Stimulated activated CD4-positive, alpha-beta T cell treated with anti-CD3 and anti-CD28 coated beads, Interleukin-1b, Interleukin-23, amount 100 ng/mL, for 24 hours (primary cell): Measurements from ENCODE around the gene THAP4.
A peak's percentile ranks its signal among the peaks of the same experiment; 100 is the strongest.

Experiments
- DNase-seq, 4 experiments: peaks; one replicate each; pipeline ENCODE4 v3.0.0-alpha.2; 2020; ENCODE audit warnings: low read depth in 4 of 4, low spot score in 1 of 4

The THAP4 gene, protein sequence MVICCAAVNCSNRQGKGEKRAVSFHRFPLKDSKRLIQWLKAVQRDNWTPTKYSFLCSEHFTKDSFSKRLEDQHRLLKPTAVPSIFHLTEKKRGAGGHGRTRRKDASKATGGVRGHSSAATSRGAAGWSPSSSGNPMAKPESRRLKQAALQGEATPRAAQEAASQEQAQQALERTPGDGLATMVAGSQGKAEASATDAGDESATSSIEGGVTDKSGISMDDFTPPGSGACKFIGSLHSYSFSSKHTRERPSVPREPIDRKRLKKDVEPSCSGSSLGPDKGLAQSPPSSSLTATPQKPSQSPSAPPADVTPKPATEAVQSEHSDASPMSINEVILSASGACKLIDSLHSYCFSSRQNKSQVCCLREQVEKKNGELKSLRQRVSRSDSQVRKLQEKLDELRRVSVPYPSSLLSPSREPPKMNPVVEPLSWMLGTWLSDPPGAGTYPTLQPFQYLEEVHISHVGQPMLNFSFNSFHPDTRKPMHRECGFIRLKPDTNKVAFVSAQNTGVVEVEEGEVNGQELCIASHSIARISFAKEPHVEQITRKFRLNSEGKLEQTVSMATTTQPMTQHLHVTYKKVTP

DNA sequence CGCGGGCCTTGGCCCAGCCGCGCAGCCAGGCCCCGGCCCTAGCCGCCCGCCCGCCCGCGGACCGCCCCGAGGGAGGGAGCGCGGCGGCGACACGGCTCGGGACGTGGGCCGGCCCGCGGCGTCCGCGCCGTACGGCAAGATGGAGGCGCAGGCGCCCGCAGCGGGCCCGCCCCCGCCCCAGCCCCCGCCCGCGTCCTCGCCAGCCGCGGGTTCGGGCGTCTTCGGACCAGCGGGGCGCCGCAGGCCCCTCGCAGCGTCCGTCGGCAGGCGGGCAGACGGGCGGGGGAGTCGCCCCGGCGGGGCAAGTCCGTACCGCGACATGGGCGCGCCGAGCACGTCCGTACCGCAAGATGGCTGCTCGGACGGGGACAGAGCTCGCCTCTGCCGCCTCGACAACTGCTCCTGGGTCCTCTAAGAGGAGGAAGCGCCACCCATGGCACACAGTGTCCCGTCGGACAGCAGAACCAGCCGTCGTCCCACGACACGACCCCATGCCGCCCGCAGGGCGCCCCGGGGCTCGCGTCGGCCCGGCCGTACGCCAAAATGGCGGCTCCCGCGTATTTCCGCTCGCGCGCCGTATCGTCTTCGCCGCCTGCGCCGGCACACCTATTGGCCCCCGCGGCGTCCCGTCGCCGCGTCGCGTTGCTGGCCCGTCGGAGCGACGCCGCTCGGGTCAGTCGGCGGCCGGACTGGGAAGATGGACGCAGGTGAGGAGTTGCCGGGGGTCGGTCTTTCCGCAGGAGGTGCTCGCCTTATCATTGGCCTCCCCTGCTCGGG, at the start of gene THAP4, which contains the start of gene ATG4B:
TSS of gene THAP4 (minus strand) at position 141 of the 777 bp plus-strand sequence. CDS start 141 bp downstream, outside the sequence.
TSS of gene ATG4B (plus strand) at position 676 of the 777 bp plus-strand sequence. CDS start at position 698, 22 bp downstream.
- DNase-seq: peak; percentile 47 to 72 (median 61)

DNA sequence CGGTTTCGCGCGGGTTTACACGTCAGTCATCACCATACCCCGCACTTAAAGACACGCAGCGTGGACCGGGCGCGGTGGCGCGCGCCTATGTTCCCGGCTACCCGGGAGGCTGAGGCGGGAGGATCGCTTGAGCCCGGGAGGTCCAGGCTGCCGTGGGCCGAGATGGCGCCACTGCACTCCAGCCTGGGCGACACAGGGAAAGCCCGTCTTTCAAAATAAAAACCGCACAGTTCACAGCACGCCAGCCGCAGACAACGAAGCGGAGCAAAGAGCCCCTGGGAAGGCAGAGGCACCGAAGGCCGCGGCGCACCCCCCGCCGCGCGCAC, 49.3 kb upstream of the THAP4 start:
- no peak for DNase-seq

- DNase-seq: no peak
Measured at GRCh38 chr2:241680827-241681599, 44.1 kb upstream of the THAP4 start.

DNA sequence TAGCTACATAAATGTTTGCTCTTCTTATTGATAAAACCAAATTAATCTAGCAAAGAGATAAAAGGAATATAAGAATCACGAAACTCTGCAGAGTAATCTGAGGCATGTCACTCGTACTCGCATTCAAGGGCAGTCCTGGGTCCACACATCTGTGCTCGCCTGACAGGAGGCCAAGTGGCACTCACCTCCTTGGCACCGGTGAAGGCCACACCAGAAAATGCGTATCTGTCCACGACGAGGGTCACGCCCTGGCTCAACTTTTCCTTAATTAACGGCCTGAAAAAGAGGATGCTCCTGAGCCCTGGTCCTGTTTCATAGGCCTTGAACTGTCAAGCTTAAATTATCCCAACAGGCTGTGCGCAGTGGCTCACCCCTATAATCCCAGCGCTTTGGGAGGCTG, 43.1 kb upstream of the THAP4 start:
- no peak for DNase-seq

GRCh38 chr2:241678784-241679540, 42.0 kb upstream of the THAP4 start:
- no peak for DNase-seq

DNA sequence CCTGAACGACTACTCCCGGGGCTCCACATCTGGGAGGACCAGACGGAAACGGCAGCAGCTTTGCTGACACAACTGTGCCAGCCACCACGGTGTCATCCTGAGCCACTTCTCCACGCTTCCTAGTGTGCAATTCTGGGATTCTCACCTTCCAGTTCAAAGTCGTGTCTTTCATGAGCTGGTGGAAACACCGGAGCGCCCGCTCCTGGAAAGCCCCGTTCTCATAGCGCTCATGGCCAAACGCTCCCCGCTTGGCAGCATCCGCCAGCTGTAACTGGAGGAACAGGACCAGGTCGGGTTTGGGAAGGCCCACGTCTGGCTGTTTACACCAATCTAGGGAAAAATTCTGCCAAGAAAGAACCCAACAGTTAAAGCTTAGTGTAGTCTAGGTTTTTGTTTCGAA, 41.3 kb upstream of the THAP4 start:
- no peak for DNase-seq

GRCh38 chr2:241677392-241677791, 40.4 kb upstream of the THAP4 start:
- no peak for DNase-seq

DNA sequence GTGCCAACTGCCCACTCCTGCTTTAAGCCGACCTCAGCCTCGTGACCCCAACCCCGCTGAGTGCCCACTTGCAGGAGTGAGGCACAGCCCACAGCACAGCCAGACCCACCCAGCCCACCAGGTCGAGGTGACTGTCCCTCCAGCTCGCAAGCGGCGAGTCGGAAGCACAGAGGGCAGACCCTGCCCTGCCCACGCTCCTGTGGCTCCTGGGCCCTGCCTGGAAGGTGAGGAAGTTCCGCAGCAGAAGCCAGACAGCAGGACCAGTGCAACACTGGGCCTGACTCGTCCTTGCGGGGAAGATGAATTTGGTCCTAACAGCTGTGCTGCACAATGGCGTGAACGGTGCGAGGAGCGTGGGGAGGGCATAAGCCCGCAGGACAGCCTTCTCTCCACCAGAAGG, 39.7 kb upstream of the THAP4 start:
- no peak for DNase-seq

DNA sequence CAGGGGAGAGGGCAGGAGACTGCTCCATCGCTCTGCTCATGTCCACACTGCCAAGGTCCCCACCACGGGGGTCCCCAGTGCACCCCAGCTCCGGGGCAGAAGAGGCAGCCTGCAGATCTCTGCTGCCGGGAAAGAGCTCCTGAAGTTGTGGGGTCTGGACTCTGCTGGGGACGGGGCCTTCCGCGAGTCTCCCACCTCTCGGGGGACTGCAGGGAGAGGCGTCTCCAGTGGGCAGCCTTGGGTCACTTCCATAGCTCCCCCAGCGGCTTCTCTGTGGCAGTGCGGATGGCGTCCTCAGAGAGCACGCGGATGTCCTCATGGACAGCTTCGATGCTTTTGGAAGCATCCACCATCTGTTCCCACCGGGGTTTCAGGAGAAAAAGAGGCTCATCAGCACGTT, 38.9 kb upstream of the THAP4 start:
- no peak for DNase-seq

DNA sequence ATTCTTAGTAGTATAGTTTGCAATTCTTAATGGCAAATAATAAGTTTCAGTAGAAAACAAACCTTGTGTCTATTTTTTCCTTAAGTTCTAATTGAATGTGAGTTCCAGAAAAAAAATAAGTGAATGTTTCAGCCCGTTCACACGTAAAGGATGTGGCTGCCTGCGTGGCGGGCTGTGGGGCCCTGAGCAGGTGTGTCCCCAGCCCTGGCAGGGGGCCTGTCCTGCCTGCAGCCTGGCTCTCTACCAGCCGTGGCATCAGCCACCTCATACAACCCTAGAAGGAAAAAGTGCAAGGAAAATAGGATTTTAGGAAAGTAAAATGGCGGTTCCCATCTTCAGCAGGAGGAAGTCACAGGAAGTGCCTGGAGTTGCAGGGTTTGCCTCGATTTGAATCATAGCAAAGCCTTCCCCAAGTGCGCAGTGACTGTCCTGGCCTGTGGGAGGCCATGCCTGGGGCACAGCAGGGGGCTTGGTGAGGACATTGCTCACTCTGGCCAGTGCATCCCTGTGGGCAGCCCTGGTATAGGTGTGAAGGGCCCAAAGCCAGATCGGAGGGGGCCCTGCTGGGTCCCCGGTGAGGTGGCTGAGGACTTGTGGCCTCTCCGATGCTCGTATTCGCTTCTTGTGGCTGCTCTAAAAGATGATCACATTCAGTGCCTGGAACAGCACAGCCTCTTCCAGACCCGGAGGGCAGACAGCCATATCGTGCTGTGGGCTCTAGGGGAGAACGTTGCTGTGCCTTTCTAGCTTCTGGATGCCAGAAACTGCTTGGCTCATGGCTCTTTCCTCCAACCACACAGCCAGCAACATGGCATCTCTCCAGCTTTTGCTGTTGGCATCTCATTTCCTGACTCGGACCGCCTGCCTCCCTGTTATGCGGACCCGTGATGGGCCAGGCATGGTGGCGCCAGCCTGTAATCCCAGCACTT, 37.1 kb upstream of the THAP4 start:
- DNase-seq: no peak

- no peak for DNase-seq
Measured at GRCh38 chr2:241673189-241673663, 36.3 kb upstream of the THAP4 start.

DNA sequence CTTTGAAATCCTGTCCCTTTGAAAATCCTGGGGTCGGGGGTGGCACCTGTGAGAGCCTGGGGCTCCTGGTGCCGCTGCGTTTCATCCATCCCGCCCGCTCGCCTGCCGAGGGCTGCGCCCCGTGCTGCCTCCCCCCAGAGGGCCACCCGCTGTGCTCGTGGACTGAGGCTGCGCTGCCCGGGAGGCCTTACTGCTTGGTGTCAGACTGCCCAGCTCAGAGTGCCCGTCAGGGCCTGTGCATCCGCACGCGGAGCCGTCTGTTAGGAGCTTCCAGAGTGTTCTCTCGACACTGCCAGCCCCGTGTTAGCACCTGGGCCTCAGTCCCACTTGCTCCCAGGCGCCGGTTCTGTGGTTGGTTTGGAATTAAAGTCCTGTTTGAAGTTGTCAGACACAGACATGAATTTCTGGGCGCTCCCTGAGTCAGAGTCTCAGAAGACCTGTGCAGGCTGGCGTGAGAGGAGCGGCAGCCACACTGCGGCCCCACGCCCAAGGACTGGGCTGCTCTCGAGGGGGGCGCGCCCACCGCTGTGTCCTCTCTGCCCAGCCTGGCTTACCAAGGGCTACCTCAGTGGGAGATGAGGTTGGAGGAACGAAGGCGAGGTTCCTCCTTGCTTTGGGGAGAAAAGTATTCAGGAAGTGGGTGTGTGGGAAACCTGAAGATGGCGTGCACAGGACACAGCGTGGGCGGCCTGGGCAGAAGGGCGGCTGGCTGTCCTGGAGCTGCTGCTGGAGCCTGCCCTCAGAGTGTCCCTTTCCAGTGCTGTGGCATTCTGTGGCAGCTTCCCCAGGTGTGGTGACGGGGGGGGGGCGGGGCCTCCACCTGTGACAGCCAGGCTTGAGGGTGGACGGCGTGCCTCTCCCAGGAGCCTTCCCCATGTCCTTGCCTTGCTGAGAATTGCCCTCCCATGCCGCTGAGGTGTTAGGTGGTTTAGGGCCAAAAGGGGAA, 35.6 kb upstream of the THAP4 start:
- no peak for DNase-seq

DNA sequence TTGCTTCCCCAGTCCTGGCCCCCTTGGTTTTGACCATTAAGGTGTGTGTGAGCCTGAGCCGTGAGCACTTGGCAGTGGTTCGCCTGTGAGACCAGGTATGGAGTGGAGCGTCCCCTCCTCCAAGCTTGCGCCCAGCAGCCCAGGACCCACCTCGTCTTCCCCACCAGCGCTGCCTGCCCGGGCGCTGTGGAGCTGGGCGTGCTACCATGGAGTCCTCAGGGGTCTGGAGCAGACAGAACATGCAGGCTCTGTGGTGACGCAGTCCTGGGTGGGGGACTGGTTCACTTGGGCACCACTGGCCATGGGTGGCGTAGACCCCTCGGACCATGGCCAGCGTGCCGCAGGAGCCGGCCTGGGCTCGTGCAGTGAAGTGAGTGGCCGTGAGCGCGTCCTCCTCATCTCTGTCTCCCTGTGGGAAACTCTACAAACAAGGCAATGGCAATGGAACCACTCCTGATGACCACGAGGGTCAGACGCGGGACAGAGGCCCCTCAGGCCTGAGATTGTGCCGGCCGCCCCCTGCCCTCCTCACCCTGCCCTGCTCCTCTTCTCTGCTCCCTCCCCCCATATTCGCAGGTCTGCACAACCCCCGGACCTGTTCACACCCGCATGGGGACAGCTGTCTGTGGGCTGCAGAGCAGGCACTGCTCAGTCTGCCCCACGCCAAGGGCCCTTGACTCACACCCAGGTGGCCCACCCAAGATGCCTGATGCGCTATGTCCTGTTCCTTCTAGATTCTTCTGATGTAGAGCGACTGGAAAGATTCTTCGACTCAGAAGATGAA, 34.7 kb upstream of the THAP4 start:
- DNase-seq: no peak

DNA sequence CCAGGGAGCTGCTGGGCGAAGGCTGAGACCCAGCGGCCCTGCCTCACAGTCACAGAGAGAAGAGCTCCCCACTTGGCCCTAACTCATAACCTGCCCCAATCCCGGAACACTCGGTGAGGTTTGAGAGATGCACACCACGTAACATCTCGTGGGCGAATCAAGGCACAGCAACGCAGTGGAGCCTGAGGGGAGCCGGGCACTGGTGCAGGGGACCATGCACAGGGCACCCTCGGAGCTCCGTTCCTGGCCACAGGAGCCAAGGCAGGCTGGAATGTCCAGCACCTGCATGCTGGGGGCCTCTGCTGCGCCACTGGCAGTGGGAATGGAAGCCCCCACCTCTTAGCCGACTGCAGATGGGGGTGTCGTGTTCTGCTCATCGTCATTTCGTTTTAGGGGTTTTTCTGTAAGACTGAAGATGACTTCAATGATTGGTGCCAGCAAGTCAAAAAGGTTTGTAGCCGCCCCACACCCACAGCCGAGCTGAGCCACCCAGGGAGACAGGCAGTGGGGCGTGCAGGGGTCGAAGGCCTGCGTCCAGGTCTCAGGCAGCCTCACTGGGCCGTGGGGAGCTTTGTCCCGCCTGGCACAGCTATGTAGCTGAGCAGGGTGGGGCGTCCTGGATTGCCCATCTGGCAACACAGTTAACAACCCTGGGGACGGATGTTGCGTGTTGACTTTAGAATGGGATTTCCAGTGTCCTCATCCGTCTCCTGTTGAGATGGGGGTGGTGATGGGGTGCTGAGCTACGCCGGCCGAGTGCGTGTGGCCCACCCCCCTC, 33.6 kb upstream of the THAP4 start:
- DNase-seq: no peak

GRCh38 chr2:241668839-241669238, 31.9 kb upstream of the THAP4 start:
- DNase-seq: no peak

GRCh38 chr2:241668354-241668753, 31.4 kb upstream of the THAP4 start:
- no peak for DNase-seq
